NB4 (cell line): ENCODE data around the gene DNAH2.

Experiments used
- CTCF ChIP-seq: IDR thresholded peaks from one replicate; pipeline ENCODE4 v1.5.1; 2012; ENCODE audit warnings: low read depth, low read length
- MAX ChIP-seq: IDR thresholded peaks from 2 replicates; pipeline ENCODE4 v1.6.1; 2011; ENCODE audit warnings: low read depth, low read length

DNA sequence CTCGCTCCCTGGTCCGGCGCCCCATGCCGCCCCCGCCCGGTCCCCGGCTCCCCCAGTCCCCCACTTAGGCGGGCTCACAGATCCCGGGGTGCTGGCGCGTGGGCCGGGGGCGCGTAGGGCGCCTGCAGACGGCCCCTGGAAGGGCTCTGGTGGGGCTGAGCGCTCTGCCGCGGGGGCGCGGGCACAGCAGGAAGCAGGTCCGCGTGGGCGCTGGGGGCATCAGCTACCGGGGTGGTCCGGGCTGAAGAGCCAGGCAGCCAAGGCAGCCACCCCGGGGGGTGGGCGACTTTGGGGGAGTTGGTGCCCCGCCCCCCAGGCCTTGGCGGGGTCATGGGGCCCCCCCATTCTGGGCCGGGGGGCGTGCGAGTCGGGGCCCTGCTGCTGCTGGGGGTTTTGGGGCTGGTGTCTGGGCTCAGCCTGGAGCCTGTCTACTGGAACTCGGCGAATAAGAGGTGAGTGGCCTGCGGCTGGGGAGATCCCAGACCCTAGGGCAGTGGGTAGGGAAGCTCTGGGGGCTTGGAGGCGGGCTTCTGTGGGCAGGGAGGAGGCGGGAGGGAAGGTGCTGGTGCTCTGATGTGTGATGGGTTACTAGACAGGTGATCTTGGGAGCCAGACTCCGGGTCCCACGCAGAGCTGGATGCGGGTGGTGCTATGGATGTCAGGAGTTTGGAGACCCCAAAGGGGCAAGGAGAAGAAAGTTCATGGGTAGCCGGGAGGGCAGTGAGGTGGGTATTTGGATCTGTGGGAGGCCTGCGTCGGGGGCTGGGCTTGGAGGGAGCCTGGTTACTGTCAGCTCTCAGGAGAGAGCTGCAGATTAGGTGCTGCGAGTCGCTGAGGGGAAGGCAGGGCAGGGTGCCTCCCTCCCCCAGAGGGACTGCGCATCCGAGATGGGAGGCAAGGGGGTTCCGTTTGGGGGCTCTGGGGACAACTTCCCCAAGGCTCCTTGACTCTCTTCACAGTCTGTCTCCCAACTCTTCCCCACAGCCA, 12.0 kb upstream of the DNAH2 start:
- TF ChIP-seq CTCF (no peak), MAX (no peak)
